NCI-H1105 treated with DMSO at 0.1 percent for 48 hours (cell line): Measurements from ENCODE around the gene ATP11A.

Source experiments
- DNase-seq: peaks from one replicate; lab custom pipeline; 2025; lab: John Stamatoyannopoulos, UW

ATP11A gene

DNA sequence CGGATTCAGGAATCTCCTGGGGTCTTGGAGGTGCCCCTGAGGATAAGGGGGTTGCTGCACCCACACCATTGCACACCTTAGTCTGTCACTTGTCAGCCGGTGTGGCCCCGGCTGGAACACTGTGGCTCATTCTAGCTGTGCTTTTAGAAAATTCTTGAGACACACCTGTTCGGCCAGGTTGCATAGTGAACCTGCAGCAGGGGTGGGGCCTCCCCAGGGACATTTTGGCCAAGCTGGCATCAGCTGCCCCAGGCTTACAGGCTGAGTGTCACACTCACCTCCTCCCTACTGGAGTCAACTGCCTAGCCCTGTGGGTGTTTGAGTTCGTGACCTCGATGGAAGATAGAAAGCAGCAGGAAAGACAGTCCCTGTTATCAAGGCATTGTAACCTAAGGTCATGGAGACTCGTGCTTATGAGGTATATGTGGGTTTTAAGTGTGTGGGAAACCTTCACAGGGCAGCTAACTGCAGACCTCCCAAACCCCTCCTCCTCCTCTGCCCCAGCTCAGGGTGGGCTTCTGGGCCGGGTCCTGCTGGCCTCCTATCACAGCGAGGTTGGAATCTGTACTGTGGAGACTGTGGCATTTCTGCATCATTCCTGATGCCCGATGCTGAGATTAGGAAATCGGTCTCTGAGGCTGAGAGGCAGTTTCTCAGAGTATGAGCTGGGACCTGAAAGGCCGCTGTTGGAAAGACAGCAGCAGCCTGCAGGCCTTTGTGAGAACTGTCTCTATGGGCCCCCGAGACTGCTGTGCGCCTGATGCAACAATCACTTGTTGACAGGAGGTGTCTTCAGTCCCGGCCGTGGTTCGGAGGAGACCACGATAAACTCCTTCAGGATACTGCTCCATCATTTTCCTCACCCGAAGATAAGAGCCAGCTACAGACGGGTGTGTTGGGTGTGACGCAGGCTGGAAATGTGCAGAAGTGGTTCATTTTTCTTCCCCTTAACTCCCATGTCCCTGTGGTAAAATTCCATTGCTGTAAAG lies 72.2 kb downstream of the ATP11A start:
- no peak for DNase-seq

DNA sequence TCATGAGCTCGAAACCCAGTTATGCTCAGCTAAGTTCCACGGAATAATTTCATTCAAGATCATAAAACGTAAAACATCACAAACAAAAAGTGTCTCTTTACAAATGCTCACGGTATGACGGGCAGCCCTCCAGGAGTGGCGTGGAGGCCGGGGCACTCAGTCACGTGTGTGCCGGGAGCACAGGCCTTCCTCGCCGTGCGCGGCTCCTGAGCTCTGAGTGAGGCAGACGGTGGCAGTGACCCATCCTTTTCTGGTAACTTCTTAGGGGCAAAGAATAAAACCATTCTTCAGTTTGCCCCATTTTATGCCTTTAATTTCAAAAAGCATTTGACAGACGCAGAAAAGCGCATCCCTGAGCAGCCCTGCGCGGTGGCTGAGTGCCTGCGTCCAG lies 72.8 kb downstream of the ATP11A start:
- no peak for DNase-seq

DNA sequence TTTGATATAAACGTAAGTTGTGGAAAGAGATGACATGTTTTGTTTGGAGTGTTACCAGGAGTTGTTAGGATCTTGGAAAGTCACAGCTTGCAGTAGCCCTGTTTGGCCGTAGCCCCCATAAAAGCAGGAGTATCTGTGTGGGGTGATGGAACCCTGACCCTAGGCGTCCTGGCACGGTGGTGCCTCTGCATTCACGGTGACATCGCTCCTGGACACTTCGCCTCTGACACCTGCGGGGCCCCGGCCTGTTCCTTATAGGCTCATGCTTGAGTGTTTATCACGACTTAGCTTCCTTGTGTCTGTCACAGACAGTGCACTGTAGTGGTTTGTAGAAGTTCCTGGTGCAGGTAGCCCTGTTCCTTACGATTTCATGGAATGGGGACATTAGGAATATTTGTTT lies 74.2 kb downstream of the ATP11A start:
- DNase-seq = no peak

DNA sequence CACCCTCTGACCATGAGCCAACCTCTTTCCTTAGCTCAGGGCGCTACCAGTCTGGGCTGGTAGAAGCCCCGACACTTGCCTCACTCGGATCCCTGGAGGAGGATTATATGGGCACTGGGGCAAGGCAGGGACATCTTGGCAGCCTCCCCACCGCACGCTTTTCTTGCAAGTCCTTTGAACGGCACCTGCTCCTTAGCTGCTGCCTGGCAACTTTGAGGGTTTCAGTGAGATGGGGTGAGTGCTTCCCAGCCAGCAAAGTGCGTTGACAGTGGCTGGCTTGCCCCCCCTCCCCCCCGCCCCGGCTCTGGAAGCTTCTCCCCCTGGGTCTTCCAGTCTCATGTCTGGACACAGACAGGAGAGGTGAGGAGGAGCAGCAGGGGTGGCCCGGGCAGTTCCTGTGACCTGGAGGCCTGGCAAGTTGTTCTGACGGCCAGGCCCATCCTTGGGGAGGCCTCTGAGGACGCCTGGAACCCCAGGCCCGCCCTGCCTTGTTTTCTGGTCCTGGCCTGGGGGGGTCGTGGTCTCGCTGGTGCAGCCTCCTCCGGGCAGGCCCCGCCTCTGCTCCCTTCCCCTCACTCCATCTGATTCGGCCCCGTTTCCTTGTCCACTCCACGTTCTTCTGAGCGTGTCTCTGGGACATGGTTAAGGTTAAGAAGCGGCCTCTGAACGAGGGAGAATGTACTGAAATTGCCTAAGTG lies 75.2 kb downstream of the ATP11A start:
- no peak for DNase-seq

DNA sequence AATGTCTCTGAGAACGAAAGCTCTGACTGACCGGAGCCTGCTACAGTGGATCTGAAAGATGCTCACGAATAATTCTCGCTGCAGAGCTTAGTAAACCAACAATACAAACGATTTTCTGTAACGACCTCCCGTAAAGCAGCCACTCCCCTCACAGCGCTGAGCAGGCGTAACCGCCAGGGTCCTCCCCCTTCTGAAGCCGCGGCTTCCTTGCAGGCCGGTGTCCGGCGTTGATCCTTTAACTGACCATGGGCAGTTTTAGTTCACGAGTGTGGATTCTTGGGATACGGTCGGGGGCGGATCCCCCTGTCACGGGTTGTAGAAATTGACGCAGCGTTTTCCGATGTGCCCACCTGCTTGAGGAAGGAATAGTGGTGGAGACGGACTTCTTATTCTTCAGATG lies 75.9 kb downstream of the ATP11A start:
- no peak for DNase-seq

DNA sequence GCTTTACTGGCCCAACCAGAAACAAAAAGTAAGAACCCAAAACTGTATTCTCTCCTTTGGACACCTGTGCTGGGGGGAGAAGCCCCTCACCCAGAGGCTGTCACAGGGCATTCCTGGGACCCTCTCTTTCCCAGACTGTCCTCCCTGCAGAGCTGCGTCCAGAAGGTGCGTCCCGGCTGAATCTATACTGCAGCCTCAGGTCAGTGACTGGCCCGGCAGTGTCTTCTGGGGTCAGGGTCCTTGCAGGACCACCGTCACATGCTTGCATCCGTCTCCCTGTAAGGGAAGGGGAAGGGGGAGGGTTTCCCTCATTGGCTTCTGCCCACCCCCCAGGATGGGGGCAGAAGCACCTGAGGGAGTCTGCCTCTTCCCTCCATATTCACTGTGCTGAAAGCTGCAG lies 76.5 kb downstream of the ATP11A start:
- no peak for DNase-seq

DNA sequence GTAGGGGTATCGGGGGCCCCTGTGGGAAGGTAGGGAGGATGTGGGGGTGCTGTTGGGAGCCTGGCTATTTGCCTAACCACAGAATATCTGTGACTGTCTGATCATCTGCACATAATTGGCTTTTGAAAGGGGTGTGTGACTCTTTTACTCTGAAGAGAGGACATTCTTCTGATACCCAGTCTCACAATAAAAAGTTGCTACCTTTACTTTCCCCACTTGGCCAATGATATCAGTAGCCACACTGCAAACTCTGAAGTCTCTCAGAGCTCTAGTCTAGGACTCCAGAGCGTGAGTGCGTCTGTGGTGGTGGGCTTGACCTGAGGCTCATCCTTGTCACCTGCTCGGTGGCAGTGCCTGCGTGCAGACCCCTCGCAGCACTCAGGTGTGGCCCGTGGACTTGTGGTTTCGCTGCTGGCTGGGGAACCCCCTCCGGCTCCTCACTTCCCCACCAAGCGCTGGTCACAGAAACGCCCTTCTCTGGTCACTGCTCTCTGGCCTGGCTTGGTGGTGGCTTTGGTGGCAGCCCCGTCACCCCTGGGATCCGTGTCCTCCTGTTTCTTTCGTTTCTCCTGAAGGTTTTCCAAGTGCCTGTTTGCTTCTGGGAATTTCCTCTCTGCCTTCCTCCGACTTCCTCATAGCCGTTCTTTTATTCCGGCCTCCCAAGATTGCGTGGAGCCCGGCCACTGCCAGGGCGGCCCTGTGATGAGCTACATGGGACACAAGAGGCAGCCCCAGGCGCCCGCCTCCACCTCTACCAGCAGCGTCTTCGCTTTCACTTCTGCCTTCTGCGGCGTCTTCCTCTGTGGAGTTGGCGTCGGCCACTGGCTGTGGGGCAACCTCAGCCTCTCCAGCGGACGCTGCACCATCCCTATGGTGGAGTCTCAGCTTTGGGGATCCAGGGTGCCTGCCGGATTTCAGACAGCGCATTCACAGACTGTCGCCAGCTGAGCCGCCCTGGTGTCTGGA lies 78.0 kb downstream of the ATP11A start:
- no peak for DNase-seq

DNA sequence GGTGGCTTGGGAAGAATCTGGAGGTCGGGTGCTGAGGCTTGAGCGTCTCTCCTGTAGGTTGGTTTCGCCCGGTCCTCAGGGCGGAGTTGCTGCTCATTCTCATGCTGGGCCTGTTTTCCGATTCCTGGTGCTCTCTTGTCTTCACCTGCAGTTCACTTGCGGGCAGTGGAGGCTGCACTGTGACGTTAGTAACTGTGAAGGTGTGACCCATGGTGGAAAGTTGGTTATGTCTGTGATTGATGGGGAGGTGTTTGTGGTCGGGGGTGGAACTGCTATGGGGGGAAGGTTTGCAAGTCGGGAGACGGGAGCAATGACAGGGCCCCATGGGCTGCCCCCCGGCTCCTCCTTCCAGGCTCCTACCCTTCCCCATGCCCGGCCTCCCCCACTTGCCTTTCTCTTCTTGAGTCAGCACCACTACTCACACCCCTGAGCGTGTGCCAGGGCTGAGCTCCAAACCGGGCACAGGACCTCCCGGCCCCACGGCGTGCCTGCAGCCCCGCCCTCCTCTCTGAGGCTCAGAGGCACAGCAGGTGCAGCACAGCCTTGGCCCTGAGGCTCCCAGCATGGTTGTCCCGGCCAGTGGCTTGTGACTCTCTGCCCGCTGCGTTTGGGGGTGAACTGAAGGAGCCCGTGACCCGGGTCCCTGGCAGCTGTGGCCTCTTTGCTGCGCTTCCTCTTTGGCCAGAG lies 79.1 kb downstream of the ATP11A start:
- DNase-seq = no peak

DNA sequence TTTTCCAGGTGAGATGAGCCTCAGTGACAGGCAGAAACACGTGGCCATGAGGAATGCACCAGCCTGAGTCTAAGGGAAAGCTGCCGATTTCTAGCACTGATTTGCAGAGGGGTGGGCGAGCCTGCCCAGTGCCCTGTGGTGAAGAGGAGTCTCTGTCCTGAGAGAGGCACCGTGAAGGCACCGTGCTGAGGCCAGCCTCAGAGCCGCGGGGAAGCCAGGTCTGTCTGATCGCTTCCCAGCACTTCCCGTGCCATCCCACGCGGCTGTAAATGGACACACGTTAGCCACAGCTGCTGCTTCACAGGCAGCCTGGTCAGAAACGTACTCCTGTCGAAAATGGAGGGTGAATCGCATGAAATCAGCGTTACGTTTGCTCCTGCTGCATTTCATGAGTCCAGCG lies 79.8 kb downstream of the ATP11A start:
- DNase-seq = no peak

DNA sequence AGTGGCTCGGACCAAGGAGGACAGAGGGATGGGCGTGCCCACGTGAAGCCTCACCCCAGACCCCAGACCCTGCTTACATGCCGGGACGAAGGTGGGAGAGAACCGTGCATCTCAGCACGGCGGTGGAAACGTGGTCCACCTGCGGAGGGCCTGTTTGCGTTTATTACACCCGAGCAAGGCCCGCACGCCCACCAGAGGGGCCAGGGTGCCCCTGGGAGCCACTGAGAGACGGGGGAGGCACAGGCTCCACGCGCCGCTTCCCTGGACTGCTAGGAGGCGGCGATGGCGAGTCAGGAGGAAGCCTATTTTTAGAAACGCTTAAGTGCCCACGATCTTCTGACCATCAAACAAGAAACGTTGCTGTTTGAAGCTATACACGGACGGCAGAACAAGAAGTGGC lies 80.7 kb downstream of the ATP11A start:
- no peak for DNase-seq

DNA sequence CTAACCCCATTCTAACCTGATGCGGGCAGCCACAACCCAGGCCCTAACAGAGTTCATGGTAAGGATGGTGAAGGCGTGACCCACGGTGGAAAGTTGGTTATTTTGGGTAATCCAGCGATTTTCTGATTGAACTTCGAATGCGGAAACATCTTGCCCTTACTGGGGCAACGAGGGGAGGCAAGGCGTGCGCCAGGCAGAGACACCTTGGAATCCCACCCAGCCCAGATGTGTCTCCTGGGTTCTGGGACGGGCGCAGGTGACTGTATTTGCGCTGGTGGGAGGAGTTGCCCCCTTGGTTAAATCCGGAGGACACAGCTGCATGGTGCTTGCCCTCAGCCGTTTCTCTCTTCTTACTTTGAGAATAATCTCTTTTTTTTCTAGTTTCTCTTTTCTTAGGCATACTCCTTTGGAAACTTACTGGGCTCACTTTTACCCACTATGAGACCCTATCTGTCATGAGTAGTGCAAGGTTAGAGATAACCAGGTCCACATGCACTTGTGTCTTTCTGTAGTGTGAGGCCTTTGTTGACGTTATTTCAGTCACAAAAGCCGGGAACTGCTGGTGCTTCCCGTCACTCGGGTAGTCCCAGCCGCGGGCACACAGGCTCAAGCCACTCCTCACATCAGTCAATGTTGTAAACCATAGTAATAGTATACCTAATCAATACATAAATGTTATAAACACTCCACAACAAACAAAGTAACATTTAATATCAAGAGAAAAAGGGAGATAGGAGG lies 81.5 kb downstream of the ATP11A start:
- DNase-seq = no peak

DNA sequence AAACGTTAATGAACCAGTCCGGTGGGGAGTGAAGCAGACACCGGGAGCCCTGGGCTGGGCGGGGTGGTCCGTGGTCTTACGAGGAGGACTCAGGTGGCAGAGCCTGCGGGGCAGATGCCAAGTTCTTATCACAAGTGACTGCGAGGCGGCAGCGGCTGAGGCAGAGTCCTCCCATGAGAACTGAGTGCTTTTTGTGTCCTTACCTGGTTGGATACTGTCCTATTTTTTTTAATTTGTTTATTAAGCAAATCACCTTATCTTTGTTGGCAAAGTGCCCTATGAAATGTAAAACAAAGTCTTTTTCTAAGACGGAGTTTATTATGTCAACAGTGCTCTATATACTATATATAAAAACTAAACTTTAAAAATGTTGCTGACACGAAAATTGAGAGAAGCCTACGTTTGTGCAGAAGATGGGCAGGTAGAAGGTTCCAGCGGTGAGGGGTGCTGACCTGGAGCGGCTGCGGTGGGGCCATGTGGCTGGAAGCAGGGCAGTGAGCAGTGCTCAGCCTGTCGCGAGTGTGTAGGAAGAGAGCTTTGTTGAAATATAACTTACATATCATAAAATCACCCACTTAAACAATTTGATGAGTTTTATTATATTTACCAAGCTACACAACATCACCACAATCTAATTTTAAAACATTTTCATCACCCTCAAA lies 82.2 kb downstream of the ATP11A start:
- peak; percentile 18 for DNase-seq

DNA sequence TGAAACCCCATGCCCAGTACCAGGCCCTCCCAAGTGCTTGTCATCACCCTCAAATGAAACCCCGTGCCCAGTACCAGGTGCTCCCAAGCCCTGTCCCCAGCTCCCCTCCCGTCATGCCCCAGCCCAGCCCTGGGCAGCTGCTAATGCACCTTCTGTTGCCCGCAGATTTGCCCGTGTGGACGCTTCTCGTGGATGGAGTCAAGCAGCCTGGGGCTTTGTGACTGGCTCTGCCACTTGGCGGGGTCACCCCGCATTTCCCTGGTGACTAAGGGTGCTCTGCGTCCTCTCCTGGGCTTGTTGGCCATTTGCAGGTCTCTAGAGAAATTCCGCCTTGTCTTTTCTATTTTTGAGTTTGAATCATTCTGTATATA lies 82.7 kb downstream of the ATP11A start:
- no peak for DNase-seq

DNA sequence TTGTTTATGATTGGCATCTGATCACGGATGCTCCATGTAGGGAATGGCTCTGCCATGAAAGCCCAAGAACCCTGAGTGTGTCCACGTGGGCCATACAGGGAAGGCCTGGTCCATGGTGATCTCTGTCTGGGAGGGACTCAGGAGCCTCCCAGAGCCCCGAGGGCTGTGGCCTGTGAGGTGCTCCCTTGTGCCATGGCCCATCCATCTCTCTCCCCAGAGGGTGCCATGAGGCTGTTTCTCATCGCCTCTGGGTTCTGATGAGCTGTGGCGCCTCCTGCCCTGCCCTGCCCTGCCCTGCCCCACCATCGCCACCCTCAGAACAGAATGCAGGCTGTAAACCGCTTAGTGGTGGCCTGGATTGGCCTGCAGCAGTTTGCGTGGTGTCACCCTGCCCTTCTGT lies 83.1 kb downstream of the ATP11A start:
- DNase-seq = no peak

DNA sequence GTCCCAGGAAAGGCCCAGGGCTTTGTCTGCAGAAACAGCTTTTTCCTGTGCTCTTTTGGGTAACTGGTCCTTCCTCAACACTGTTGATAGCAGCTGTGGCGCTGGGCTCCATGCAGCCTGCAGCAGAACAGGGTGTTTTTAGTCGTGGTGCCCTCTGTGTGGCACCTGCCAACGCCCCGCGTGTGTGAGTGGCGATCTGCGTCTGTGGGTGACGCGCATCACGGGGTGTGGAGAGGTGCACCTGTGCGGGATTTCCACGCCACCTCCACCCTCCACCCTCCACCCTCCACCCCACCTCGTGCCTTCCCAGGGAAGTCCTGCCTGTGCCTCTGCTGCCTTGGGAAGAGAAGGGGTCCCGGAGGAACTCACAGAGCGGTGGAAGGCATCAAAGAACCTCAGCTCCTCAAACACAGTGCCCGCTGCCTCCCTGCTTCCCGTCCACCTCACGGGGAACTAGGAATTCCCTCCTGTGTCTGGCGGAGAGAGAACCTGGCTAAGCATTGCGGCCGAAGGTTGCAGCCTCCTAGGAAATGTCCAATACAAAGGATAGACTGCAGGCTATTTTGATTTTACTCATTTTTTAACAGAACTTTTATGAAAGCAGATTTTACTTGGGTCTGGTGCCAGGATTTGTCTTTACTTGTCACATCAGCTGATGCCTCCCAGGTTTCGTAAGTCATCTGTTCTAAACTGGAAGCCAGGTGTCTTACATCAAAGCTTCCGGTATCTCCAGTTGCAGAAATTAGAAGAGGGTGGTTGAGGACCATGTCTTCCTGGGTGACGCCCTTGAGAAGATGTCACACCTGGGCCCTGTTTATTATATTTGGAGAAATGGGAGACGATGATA lies 84.0 kb downstream of the ATP11A start:
- no peak for DNase-seq

DNA sequence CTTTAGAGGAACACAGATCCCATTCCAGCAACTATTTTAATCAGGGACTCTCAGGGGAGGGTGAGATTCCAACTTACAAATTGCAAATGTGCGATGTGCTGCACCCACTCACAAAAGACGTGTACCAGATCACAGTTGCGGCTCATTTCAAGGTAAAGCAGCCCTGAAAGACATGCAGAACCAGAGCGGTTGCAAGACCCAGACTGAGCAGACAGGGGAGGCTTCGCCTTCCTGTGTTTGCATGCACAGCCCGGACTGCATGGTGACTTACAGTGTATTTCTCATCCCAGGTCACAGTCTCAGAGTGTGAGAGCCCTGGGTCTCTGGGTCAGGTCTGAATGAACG lies 84.6 kb downstream of the ATP11A start:
- DNase-seq = no peak

DNA sequence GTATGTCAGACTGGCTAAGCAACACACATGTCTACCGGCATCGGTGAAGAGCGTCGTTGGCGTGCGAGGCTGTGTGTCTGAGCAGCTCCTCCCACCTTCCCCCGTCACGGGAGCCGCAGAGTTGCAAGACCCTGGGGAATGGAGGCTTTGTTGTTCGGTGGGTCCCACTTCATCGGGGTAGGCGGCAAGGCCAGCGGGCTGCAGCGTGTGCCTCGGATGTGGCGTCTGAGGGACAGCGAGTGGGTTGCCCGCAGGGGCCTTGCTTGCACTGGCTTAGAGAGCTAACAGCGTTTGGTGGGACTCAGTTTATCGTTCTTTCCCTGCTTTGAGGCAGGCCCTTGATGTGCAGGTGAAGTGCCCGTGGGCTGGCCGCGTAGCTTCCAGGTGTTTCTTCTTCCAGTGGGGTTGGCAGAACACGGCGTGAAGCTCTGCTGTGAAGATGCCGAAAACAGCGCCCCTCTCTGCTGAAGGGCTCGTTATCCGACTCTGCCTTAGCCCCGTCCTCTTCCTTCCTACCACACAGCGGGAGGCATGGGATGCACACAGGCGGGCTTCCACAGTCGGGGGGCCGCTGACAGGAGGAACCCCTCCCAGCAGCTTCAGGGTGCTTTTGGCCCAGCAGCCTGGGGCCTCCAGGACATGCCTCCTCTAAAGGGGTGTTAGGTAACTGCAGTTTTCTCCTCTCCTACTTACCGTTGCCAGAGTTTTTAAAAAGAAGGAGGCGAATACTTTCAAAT lies 85.2 kb downstream of the ATP11A start:
- no peak for DNase-seq

DNA sequence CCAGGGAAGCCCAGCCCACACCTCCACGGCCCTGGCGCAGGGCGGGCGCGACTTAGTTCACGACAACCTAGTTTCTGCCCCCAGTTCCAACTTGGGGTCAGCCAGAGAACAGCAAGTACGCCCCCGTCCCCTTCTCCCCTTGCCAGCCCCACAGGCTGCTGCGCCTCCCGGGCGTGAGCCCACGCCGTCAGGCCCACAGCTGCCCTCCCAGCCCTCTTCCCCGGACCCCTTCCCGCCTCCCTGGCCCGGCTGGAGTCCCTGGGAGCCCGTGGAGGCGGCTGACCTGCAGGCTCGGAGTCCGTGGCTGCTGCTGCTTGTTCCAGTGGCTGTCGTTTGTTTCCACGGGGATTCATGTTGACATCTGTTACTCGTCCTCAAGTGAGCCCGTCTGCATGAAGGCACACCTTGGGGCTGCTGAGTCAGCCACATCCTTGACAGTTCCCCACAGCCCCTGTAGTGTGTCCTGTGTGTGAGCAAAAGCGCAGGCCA lies 86.0 kb downstream of the ATP11A start:
- no peak for DNase-seq

DNA sequence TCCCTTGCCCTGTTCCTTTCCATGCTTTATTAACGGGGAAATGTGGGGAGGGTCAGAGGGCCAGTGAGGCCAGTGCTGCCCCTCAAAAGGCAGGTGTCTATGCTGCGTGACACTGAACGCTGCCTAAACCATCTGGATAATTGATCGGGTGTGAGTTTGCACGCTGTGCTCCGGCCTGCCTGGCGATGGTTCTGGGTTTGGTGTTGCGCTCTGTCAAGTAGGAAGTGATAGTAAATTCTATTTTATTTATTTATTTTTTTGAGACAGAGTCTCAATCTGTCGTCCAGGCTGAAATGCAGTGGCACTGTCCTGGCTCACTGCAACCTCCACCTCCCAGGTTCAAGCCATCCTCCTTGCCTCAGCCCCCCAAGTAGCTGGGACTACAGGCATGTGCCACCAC lies 86.5 kb downstream of the ATP11A start:
- DNase-seq = no peak
